OCI-LY7 (cell line): Measurements from ENCODE around the gene MOGAT1.

Experiments
- EZH2phosphoT487 ChIP-seq: fragments of 200-600 bp; sonication (generic); IDR thresholded peaks from 2 replicates; pipeline ENCODE4 v1.6.1; 2018; ENCODE audit warnings: low read depth, borderline replicate concordance, mild to moderate bottlenecking, mixed run types, antibody characterized with exemption, low read length, moderate library complexity, mixed read lengths
- TF ChIP-seq, protein P1 (sequence below): fragments of 200-600 bp; sonication (generic); conservative IDR thresholded peaks from 2 replicates; pipeline ENCODE4 v1.5.1; 2014; ENCODE audit warnings: mild to moderate bottlenecking, antibody characterized with exemption, low read length, moderate library complexity, mixed read lengths

GRCh38 chr2:222689322-222689721 is 17.9 kb downstream of the MOGAT1 start:
- TF ChIP-seq, protein P1, sequence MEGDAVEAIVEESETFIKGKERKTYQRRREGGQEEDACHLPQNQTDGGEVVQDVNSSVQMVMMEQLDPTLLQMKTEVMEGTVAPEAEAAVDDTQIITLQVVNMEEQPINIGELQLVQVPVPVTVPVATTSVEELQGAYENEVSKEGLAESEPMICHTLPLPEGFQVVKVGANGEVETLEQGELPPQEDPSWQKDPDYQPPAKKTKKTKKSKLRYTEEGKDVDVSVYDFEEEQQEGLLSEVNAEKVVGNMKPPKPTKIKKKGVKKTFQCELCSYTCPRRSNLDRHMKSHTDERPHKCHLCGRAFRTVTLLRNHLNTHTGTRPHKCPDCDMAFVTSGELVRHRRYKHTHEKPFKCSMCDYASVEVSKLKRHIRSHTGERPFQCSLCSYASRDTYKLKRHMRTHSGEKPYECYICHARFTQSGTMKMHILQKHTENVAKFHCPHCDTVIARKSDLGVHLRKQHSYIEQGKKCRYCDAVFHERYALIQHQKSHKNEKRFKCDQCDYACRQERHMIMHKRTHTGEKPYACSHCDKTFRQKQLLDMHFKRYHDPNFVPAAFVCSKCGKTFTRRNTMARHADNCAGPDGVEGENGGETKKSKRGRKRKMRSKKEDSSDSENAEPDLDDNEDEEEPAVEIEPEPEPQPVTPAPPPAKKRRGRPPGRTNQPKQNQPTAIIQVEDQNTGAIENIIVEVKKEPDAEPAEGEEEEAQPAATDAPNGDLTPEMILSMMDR, result no peak
- no peak for TF ChIP-seq EZH2phosphoT487
